Ovary (tissue), 1 donor: Measurements from ENCODE around the gene SCYGR1.

ENCODE experiments used
- EP300 ChIP-seq: sonication (generic); formaldehyde crosslinking; IDR thresholded peaks from one replicate; pipeline ENCODE4 v1.6.1; 2017; ENCODE audit warnings: antibody characterized with exemption
- POLR2A ChIP-seq: fragments of 450-650 bp; IDR thresholded peaks from one replicate; pipeline ENCODE4 v1.6.1; 2017; ENCODE audit warnings: antibody characterized with exemption, mild to moderate bottlenecking, moderate library complexity

- TF ChIP-seq POLR2A: no peak
- TF ChIP-seq EP300: no peak
Measured at GRCh38 chr2:227349989-227350612, 37.6 kb downstream of the SCYGR1 start.
